ENCODE results near the gene TUG1. TPM values are rescaled to one million over a fixed set of nuclear protein-coding genes. Genes with fewer than 3 reads are reported as not detected.

The TUG1 gene
- total RNA-seq, 1 donor from 2014 or later: 93.2 TPM

GRCh38 chr22:30994960-30995359 is 25.9 kb downstream of the TUG1 start:
- no peaks in the 10 kb centered on the region for H3K4me1 Mint-ChIP-seq (ENCODE audit: unreplicated experiment)
- no peak overlapping the region for H3K4me3 Mint-ChIP-seq (ENCODE audit: unreplicated experiment)
- no peak overlapping the region for H3K27ac Mint-ChIP-seq (ENCODE audit: unreplicated experiment)
- no peak for TF ChIP-seq CTCF (IDR thresholded peaks at IDR 0.05)
- no peak for DNase-seq (ENCODE audit: extremely low spot score, unreplicated experiment)
- peaks cover 7% of the 10 kb centered on the region for H3K27me3 Mint-ChIP-seq (ENCODE audit: unreplicated experiment)
- peaks cover 2% of the 10 kb centered on the region for H3K36me3 Mint-ChIP-seq (ENCODE audit: unreplicated experiment)
- peaks cover 17% of the 10 kb centered on the region for H3K9me3 Mint-ChIP-seq (ENCODE audit: unreplicated experiment)

- TF ChIP-seq CTCF (IDR thresholded peaks at IDR 0.05): no peak
- H3K27ac Mint-ChIP-seq (ENCODE audit: unreplicated experiment): no peak overlapping the region
- H3K36me3 Mint-ChIP-seq (ENCODE audit: unreplicated experiment): peaks cover 2% of the 10 kb centered on the region
- H3K4me3 Mint-ChIP-seq (ENCODE audit: unreplicated experiment): no peak overlapping the region
- peaks cover 5% of the 10 kb centered on the region for H3K9me3 Mint-ChIP-seq (ENCODE audit: unreplicated experiment)
- no peaks in the 10 kb centered on the region for H3K4me1 Mint-ChIP-seq (ENCODE audit: unreplicated experiment)
- H3K27me3 Mint-ChIP-seq (ENCODE audit: unreplicated experiment): peaks cover 7% of the 10 kb centered on the region
- no peak for DNase-seq (ENCODE audit: extremely low spot score, unreplicated experiment)
Measured at GRCh38 chr22:30996462-30996861, 27.4 kb downstream of the TUG1 start.

- DNase-seq (ENCODE audit: extremely low spot score, unreplicated experiment): no peak
- Mint-ChIP-seq H3K4me1 (ENCODE audit: unreplicated experiment) (no peaks in the 10 kb centered on the region), H3K27me3 (ENCODE audit: unreplicated experiment) (peaks cover 15% of the 10 kb centered on the region), H3K4me3 (ENCODE audit: unreplicated experiment) (no peak overlapping the region), H3K27ac (ENCODE audit: unreplicated experiment) (no peak overlapping the region), H3K9me3 (ENCODE audit: unreplicated experiment) (peaks cover 5% of the 10 kb centered on the region), H3K36me3 (ENCODE audit: unreplicated experiment) (no peaks in the 10 kb centered on the region)
- no peak for TF ChIP-seq CTCF (IDR thresholded peaks at IDR 0.05)
Measured at GRCh38 chr22:30998329-30998728, 29.3 kb downstream of the TUG1 start.

GRCh38 chr22:31001124-31001770 is 32.2 kb downstream of the TUG1 start:
- peaks cover 12% of the 10 kb centered on the region for H3K27me3 Mint-ChIP-seq (ENCODE audit: unreplicated experiment)
- peaks cover 6% of the 10 kb centered on the region for H3K9me3 Mint-ChIP-seq (ENCODE audit: unreplicated experiment)
- H3K36me3 Mint-ChIP-seq (ENCODE audit: unreplicated experiment): no peaks in the 10 kb centered on the region
- H3K4me1 Mint-ChIP-seq (ENCODE audit: unreplicated experiment): no peaks in the 10 kb centered on the region
- TF ChIP-seq CTCF (IDR thresholded peaks at IDR 0.05): no peak
- H3K27ac Mint-ChIP-seq (ENCODE audit: unreplicated experiment): no peak overlapping the region
- no peak for DNase-seq (ENCODE audit: extremely low spot score, unreplicated experiment)
- no peak overlapping the region for H3K4me3 Mint-ChIP-seq (ENCODE audit: unreplicated experiment)

GRCh38 chr22:31005535-31005934 is 36.5 kb downstream of the TUG1 start:
- Mint-ChIP-seq H3K9me3 (ENCODE audit: unreplicated experiment) (peaks cover 6% of the 10 kb centered on the region), H3K27me3 (ENCODE audit: unreplicated experiment) (peaks cover 8% of the 10 kb centered on the region), H3K4me3 (ENCODE audit: unreplicated experiment) (no peak overlapping the region), H3K36me3 (ENCODE audit: unreplicated experiment) (no peaks in the 10 kb centered on the region), H3K4me1 (ENCODE audit: unreplicated experiment) (no peaks in the 10 kb centered on the region), H3K27ac (ENCODE audit: unreplicated experiment) (no peak overlapping the region)
- DNase-seq (ENCODE audit: extremely low spot score, unreplicated experiment): no peak
- TF ChIP-seq CTCF (IDR thresholded peaks at IDR 0.05): no peak
